NCI-H748 (cell line): ENCODE measurements around the gene COLEC11.
"Not testable (repeated sequence)": the region's sequence is repeated elsewhere in the genome, so short reads cannot be mapped to it uniquely, and the experiment has no call there.

ENCODE experiments used
- DNase-seq: peaks from one replicate; lab custom pipeline; 2025; ENCODE audit not compliant: unreplicated experiment; lab: John Stamatoyannopoulos, UW

COLEC11 gene

DNA sequence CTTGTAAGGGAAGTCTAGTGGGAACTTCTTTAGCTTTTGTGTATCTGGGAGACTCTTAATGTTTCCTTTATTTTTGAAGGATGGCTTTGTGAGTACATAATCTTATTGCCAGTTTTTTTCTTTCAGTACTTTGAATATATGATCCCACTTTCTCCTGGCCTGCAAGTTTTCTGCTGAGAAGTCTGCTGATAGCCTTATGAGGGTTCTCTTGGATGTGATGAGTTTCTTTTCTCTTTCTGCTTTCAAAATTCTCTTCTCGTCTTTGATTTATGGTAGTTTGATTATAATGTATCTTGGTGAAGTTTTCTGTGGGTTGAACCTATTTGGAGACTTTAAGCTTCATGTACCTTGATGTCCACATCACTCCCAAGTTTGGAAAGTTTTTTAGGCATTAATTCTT is 28.1 kb downstream of the COLEC11 start:
- no peak for DNase-seq

GRCh38 chr2:3624059-3624794 is 29.3 kb downstream of the COLEC11 start:
- no peak for DNase-seq

DNA sequence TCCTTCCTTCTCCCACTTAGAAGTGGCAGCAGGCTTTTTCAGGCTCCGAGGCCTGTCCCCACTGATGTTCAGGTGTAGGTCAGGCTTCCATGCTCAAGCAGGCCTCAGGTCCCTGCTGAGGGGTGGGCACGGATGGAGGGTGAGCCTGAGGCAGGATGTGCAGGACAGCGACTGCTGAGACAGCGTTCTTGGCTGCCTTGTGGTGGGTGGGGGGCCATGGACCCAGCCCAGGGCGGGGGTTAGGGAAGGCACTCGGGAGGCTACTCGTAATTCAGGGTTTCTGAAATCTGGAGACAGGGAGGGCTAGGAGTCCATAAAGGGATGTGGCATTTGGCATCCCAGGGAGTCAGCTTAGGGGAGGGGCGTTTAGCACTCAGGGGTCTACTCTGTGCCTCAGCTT is 30.3 kb downstream of the COLEC11 start:
- no peak for DNase-seq

DNA sequence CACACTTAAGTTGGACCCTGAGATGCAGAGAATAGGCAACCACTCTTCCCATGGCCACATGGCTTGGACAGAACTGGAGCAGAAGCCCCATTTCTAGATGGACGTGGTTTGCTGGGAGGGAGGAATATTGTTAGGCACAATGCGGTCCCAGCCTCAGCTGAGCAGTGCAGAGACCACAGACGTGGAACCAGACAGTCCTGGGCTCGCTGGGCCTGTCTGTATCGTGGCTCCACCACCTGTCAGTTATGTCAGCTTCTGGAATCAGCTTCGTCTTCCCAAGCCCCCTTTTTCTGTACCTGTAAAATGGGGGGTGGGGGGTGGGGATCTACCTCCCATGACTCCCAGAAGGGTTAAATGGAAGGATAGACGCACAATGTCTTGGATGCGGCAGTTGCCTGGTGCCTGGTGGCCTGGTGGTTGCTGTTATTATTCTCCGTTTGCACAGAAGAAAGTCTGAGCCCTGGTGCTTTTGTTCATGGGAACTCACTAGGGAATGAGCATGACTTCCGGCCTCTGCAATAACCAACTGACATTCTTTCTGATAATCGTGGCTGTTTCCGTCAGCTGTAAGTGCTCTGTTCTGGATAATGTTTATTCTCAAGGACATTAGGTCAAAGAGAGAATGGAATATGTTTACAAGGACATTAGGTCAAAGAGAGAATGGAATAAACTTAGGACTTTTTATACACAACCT is 31.4 kb downstream of the COLEC11 start:
- no peak for DNase-seq

GRCh38 chr2:3626812-3627499 is 32.0 kb downstream of the COLEC11 start:
- no peak for DNase-seq

GRCh38 chr2:3627500-3628100 is 32.7 kb downstream of the COLEC11 start:
- DNase-seq: no peak

- no peak for DNase-seq
Observed at GRCh38 chr2:3628241-3628679, 33.3 kb downstream of the COLEC11 start.

GRCh38 chr2:3628800-3629199 is 33.9 kb downstream of the COLEC11 start:
- no peak for DNase-seq

DNA sequence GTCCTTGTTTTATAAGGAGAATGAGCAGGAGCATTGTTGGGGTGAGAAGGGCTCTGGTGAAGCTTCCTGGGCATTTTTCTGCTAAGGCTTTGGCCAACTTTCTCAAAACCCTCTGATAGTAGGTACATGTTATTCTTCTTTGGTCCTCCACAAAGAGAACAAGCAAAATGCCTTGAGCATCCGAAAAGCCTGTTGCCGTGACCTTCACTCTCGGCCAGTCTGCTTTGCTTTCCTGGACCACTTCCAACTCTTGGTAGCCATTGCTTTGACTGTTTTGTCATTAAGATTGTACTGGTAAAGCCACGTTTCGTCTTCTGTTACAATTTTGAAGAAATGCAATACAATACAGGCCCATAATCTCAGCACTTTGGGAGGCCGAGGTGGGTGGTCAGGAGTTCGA is 35.7 kb downstream of the COLEC11 start:
- DNase-seq: no peak

DNA sequence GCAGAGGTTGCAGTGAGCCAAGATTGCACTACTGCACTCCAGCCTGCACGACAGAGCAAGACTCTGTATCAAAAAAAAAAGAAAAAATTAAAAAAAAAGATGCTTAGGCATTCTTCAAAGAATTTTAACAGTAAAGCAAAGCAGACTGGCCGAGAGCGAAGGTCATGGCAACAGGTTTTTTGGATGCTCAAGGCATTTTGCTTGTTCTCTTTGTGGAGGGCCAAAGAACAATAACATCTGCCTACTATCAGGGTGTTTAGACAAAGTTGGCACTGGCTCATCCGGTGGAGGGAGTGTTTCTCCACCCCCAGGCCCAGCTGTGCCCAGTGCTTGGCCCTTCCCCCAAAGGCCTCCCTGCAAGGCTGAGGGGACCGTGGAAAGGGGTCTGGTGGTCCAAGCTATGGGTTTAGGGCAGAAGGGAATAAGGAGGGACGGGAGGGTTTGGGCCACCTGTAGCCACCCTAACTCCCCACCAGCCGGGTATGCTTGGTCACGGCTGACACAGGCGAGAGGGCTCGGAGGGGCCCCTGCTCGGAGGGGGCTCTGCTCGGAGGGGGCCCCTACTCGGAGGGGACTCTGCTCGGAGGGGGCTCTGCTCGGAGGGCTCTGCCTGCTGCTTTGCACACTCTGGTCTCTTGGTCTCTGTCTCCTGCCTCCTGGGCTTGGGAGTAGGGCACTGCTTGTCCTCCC is 36.4 kb downstream of the COLEC11 start:
- no peak for DNase-seq

DNA sequence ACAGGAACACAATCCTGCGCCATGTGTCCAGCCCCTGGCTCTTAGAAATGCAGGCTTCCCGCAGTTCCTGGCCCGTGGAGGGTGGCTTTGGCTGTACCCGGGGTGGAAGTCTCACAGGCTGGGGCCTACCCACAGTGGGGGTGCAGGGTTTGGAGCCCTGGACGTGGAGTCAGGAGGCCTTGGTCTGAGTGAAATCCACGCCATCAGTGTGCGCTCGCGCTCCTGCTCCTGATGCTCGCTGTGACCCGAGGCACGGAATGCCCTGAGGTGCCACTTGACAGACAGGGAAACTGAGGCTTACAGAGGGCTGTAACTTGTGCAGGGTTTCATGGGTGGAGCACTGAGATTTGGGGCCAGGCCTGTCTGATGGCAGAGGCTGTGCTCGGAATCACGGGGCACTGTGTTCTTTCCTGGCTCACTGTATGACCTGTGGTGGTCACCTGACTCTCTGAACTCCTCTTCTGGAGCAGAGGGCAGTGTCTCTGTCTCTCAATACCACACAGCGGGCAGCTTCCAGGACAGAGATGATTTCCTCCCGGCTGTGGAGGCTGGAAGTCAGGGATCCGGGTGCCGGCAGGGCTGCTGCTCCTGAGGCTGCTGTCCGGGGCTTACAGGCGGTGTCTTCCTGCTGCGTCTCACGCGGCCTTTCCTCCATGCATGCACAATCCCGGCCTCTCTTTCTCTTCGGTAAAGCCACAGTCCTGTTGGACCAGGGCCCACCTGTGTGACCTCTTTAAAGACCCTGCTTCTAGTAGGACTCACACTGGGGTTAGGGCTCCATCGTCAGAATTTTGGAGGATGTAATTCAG is 37.1 kb downstream of the COLEC11 start:
- no peak for DNase-seq

GRCh38 chr2:3633089-3633981 is 38.4 kb downstream of the COLEC11 start:
- no peak for DNase-seq

DNA sequence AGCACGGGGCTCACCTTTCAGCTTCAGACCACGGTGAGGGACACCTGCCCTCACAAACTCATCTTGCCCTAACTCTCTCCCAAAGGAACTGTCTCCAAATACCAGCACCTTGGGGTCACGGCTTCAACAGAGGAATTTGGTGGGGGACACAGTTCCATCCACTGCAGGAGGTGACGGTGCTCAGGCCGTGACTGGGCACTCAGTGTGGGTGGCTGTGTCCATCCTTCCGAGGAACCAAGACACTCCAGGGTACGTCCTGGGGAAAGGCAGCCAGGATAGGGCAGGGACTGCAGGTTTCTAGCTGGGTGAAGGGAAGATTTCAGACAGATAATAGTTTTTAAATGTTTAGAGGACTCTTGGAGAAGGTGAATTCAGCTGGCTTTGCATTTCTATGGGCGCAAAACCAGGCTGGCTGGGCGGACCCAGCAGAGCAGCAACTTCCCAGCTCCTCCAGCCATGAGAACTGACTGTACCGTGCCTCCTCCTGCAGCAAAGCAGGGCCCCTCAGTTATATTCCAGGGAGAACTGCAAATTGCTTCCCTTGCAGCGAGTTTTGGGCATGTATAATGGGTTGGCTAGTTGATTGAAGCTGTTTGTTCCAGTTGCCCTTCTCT is 39.2 kb downstream of the COLEC11 start:
- DNase-seq: no peak

DNA sequence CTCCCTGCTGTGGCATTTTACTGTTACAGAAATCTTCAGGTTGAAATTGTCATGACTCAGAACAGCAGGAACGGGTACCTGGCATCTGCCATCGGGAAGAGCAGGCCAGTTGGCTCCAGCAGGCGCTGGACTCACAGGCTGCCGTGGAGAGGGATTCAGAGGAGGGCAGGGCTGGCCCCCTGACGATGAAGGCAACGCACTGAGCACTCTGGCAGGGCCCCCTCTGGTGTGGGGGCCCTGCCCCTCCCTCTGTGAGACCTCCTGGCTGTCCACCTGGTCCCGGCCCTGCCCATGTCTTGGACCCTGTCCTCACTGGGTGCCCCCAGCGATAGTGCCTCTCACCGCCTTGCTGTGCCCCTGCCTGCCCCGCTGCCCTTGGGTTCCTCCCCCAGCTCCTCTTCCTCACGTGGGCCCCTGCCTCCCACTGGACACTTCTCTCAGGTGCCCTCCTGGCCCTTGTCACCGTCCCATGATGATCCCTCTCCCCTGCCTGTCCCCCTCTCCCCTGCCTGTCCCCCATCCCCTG is 39.7 kb downstream of the COLEC11 start:
- no peak for DNase-seq

DNA sequence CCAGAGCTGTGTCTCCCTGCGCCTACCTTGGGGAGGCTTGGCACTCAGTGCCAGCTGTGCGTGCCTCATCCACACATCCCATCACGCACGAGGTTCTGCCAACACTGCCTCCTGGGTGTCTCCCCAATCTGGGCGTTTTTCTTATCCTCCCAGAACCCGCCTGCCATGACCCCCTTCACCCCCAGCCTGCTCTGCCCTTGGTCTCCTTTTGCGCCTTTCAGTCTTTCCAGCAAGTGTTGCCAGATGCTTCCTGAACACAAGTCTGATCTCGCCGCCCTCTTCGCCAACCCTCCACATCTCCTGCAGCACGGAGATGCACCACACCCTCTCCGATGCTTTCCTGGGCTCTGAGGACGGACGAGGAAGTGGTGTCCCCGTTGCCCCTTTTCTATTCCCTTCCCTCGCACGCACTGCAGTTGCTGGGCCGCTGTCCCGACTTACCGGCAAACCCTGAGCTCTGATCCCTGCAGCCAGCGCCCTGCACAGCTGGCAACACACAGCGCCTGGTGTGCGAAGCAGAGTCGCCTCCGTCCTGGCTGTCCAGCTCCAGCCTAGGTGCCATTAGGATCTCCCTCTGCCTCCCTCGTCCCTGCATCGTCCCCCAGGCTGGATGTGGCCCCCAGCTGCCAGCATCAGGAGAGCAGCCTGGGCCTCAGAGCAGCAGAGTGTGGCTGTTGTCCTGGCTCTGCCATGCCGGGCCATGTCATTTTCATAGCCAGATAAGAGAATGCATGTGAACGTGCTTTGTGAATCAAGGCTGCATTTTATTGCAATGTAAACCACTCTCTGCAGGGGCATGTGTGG is 40.5 kb downstream of the COLEC11 start:
- no peak for DNase-seq

DNA sequence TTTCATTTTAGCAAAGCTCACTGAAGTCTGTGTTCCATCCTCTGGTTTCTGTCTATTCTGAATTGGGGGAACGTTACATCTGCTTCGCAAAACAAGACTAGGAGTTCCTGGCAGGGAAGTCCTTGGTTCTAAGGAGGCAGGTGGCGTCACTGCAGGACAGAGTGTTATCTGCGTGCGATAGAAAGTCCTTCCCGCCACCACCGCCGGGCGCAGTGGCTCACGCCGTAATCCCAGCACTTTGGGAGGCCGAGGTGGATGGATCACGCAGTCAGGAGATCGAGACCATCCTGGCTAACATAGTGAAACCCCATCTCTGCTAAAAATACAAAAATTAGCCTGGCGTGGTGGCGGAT is 41.0 kb downstream of the COLEC11 start:
- DNase-seq: not testable (repeated sequence)

- DNase-seq: no peak
Observed at GRCh38 chr2:3636586-3637310, 41.8 kb downstream of the COLEC11 start.
